GM12878 (cell line): Measurements from ENCODE around the gene HSBP1L1. TPM values are rescaled to one million over a fixed set of nuclear protein-coding genes. Genes with fewer than 3 reads are reported as not detected.
"Not testable (repeated sequence)": the region's sequence is repeated elsewhere in the genome, so short reads cannot be mapped to it uniquely, and the experiment has no call there.

Experiments used
- ATAC-seq: fragments of 200-7000 bp; cut with Tn5 transposase; 3 replicates; pipeline ENCODE4 v1.9.1; 2020; ENCODE audit warnings: mild to moderate bottlenecking, moderate library complexity
- BruUV-seq: library from RNA; stranded (reverse); fragments of 400-500 nt; replicated peaks from 2 replicates; lab custom pipeline; 2021; lab: Mats Ljungman, UMichigan
- CTCF ChIA-PET: fragments of 300-600 bp; sonication (Branson Sonifier 250); formaldehyde crosslinking; extraction: SDS; loops from one replicate; lab custom pipeline; 2021; ENCODE audit warnings: inconsistent platforms; lab: Yijun Ruan, JAX
- POLR2A ChIA-PET: fragments of 350-600 bp; formaldehyde crosslinking; extraction: SDS; loops from one replicate; lab custom pipeline; 2021; ENCODE audit warnings: inconsistent platforms; lab: Charles Lee
- RAD21 ChIA-PET: fragments of 300-600 bp; sonication (Branson Sonifier 250); formaldehyde crosslinking; loops from one replicate; lab custom pipeline; 2023; ENCODE audit warnings: antibody characterized with exemption; ENCODE audit not compliant: unreplicated experiment; lab: Charles Lee
- SMC1A ChIA-PET: fragments of 300-600 bp; sonication (Branson Sonifier 250); formaldehyde crosslinking; loops from one replicate; lab custom pipeline; 2023; ENCODE audit not compliant: unreplicated experiment, uncharacterized antibody; lab: Charles Lee
- DNase-seq: peaks from one replicate; pipeline ENCODE4 v3.0.0-alpha.2; 2011; ENCODE audit warnings: low read depth, low spot score
- FAIRE-seq: peaks from 3 replicates; lab custom pipeline; 2011; peaks lifted over from hg19 to GRCh38; lab: Jason Lieb, UNC
- H2AFZ ChIP-seq: 2 replicates; pipeline ENCODE4 v1.6.0; 2011; ENCODE audit warnings: low read depth, low read length, control low read depth; ENCODE audit not compliant: control insufficient read depth
- H3K27ac ChIP-seq: 2 replicates; pipeline ENCODE4 v1.5.1; 2011; ENCODE audit warnings: control low read depth; ENCODE audit not compliant: control insufficient read depth, insufficient read depth
- H3K27me3 ChIP-seq, 2 experiments: replicated peaks in 1 of 2; 2 replicates each; pipeline versions ENCODE4 v1.6.0 to v1.6.1; 2011; ENCODE audit warnings: low read length in 1 of 2; ENCODE audit not compliant: control insufficient read depth in 2 of 2, insufficient read depth in 2 of 2
- H3K36me3 ChIP-seq, 2 experiments: 2 replicates each; pipeline ENCODE4 v1.5.1; 2011; ENCODE audit warnings: low read length in 1 of 2; ENCODE audit not compliant: control insufficient read depth in 2 of 2, insufficient read depth in 2 of 2
- H3K4me1 ChIP-seq: 2 replicates; pipeline ENCODE4 v1.6.1; 2011; ENCODE audit warnings: mild to moderate bottlenecking, low read length, moderate library complexity, mixed read lengths; ENCODE audit not compliant: control insufficient read depth, insufficient read depth
- H3K4me2 ChIP-seq: 2 replicates; pipeline ENCODE4 v1.6.0; 2011; ENCODE audit warnings: control low read depth; ENCODE audit not compliant: control insufficient read depth, insufficient read depth
- H3K4me3 ChIP-seq: fragments of 200-600 bp; sonication (generic); 2 replicates; pipeline ENCODE4 v1.5.1; 2016
- H3K79me2 ChIP-seq: 2 replicates; pipeline ENCODE4 v1.6.0; 2011; ENCODE audit warnings: low read length; ENCODE audit not compliant: control insufficient read depth, insufficient read depth
- H3K9ac ChIP-seq: 2 replicates; pipeline ENCODE4 v1.8.0; 2011; ENCODE audit warnings: low read length, control low read depth, mixed read lengths; ENCODE audit not compliant: control insufficient read depth, insufficient read depth
- H3K9me3 ChIP-seq: replicated peaks from 3 replicates; pipeline ENCODE4 v1.5.1; 2011; ENCODE audit warnings: mild to moderate bottlenecking, low read length; ENCODE audit not compliant: control insufficient read depth, insufficient read depth
- H4K20me1 ChIP-seq: 2 replicates; pipeline ENCODE4 v1.6.0; 2011; ENCODE audit not compliant: control insufficient read depth, insufficient read depth
- BHLHE40 ChIP-seq, 2 experiments: fragments of 450-650 bp in 1 of 2; IDR thresholded peaks; 2 replicates each; pipeline ENCODE4 v1.6.1; 2011 to 2017; ENCODE audit warnings: low read depth in 2 of 2, borderline replicate concordance in 1 of 2, improper control_type of control experiment in 1 of 2, low read length in 1 of 2, mild to moderate bottlenecking in 1 of 2
- RELB ChIP-seq: fragments of 450-650 bp; IDR thresholded peaks from 2 replicates; pipeline ENCODE4 v1.6.1; 2017; ENCODE audit warnings: low read depth, mild to moderate bottlenecking, moderate library complexity
- WGBS: methylation state at CpG from one replicate; pipeline ENCODE4 v1.1.6; 2016; ENCODE audit warnings: low lambda C conversion rate; ENCODE audit not compliant: insufficient replicate concordance, insufficient coverage; ENCODE audit errors: missing lambda C conversion rate; 5-methylcytosine and 5-hydroxymethylcytosine counted together
- in situ Hi-C: fragments of 300-500 bp; cut with MboI; formaldehyde crosslinking; loops from 9 replicates; pipeline ENCODE4 v1.14.3; 2018; ENCODE audit warnings: mixed read lengths
- intact Hi-C: fragments of 100-400 bp; cut with micrococcal nuclease; formaldehyde crosslinking; loops from one replicate; pipeline ENCODE4 v1.14.2; 2022; ENCODE audit not compliant: unreplicated experiment
- polyA plus RNA-seq, 11 experiments: library from polyadenylated mRNA; depleted of rRNA in 4 of 11; unstranded in 6 of 11; stranded (reverse) in 5 of 11; fragments of >200 nt; fragmentation: Nextera tagmentation in 4 of 11; fragmentation: Illumina TruSeq in 1 of 11; extraction: Ambion mirVana in 4 of 11; extraction: Trizol in 1 of 11; gene quantifications; 1 replicate in 1 of 11; 2 replicates in 10 of 11; pipeline versions ENCODE4 v1.2.1 to v1.2.3, GENCODE V29; 2011 to 2016; ENCODE audit warnings: inconsistent platforms in 2 of 11, missing spikeins in 2 of 11, low read depth in 1 of 11
- total RNA-seq, 4 experiments: library from RNA; depleted of rRNA in 3 of 4; stranded (reverse); fragments of >200 nt in 3 of 4; fragmentation: Illumina TruSeq in 1 of 4; extraction: Trizol in 1 of 4; gene quantifications; 2 replicates each; pipeline versions ENCODE4 v1.2.1 to v1.2.3, GENCODE V29; 2013 to 2021

HSBP1L1 gene
- total and polyA plus RNA-seq, 10 of the 15 experiments (the other 5 are each of a cell fraction or from before 2014, with no cell fraction given), result 0.97 to 14.0 (median 6.9) TPM; not detected in 1

GRCh38 chr18:79960161-79960801, 4.2 kb upstream of the HSBP1L1 start:
- ATAC-seq, FAIRE-seq, H3K36me3 ChIP-seq, H3K79me2 ChIP-seq, H3K9me3 ChIP-seq, CTCF ChIA-PET, H3K27ac ChIP-seq, BruUV-seq, DNase-seq, H3K27me3 ChIP-seq, H3K4me2 ChIP-seq, POLR2A ChIA-PET, in situ Hi-C loops, H4K20me1 ChIP-seq, H3K4me3 ChIP-seq, H3K9ac ChIP-seq, H2AFZ ChIP-seq: not testable (repeated sequence)
- TF ChIP-seq RELB, result 0 out of 2 replicates have a peak, but pooled peaks have one; percentile 21
- TF ChIP-seq BHLHE40 (IDR thresholded peaks at IDR 0.05; ENCODE audit: borderline replicate concordance in 1 of 2, low read depth in 2 of 2, low read length in 1 of 2), result peak in 1 of 2 experiments; percentile 73; a peak in 2 of 4 replicates
- peaks cover 25% of the 10 kb centered on the region for H3K4me1 ChIP-seq
- intact Hi-C loops, result loop anchor here (5.0 kb wide), 1 partner anchor 147 kb away; the partner anchor contains the start of gene ADNP2
- ChIA-PET SMC1A (interaction anchor here (0.9 kb wide), 1 partner anchor 26 kb away, joined by 3 read pairs; no protein-coding TSS in a partner anchor), RAD21 (interaction anchor here (1.3 kb wide), 1 partner anchor 10 kb away, joined by 3 read pairs; no protein-coding TSS in a partner anchor)
- 10% methylated on average over 12 of the region's 12 CpGs for WGBS
